GM12865 (cell line): ENCODE results near the gene MACROD1.

Experiments
- DNase-seq: peaks from one replicate; pipeline ENCODE4 v3.0.0; 2010; ENCODE audit warnings: low read depth
- H3K4me3 ChIP-seq: 2 replicates; pipeline ENCODE4 v1.5.1; 2011; ENCODE audit warnings: mild to moderate bottlenecking, low read depth, low read length, control low read depth
- CTCF ChIP-seq: IDR thresholded peaks from 2 replicates; pipeline ENCODE4 v1.5.1; 2011; ENCODE audit warnings: low read length, control low read depth, low read depth, inconsistent platforms; ENCODE audit not compliant: insufficient read depth; ENCODE audit errors: missing control alignments

Gene MACROD1

GRCh38 chr11:64086258-64087123, 79.4 kb downstream of the MACROD1 start:
- no peak for TF ChIP-seq CTCF
- no peak overlapping the region for H3K4me3 ChIP-seq
- no peak for DNase-seq

GRCh38 chr11:64085906-64086257, 80.0 kb downstream of the MACROD1 start:
- TF ChIP-seq CTCF = no peak
- no peak for DNase-seq

DNA sequence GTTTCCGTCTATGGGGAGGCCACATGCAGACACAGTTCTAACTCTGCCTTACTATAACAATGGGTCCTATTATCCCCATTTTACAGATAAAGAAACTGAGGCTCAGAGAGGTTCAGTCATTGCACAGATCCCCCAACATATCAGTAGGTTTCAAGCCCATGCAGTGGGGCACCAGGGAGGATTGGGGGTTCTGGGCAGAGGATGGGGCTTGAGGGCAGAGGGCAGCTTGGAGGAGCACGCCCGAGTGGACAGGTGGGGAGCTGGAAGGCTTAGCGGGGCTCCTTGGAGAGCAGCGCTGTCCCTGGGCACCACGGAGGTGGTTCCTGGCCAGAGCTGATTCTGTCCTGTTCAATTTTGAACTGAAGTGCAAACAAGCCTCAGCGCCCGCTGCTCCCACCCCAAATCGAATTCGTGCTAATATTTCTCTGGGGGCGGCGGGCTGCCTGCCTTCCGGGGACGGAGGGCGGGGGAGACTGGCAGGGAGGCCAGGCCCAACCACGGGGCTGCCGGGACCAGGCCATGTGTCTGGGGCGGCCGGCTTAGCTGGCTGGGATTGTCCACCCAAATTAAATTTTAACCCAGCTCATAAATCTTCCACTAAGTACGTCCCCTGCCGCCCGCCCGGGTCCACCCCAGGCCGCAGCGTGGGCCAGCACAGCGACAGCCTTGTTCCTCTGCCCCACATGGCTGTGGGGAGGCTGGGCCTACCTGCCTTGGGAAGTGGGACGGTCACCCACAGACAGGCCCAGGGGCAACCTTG, 80.8 kb downstream of the MACROD1 start:
- H3K4me3 ChIP-seq = no peak overlapping the region
- no peak for TF ChIP-seq CTCF
- DNase-seq = no peak

More at GRCh38 chr11:64085906-64086257, 80.0 kb downstream of the MACROD1 start:
- no peak overlapping the region for H3K4me3 ChIP-seq

GRCh38 chr11:64084146-64084950, 81.6 kb downstream of the MACROD1 start:
- no peak for DNase-seq
- TF ChIP-seq CTCF = no peak
- H3K4me3 ChIP-seq = no peak overlapping the region

GRCh38 chr11:64083398-64084080, 82.4 kb downstream of the MACROD1 start:
- no peak for TF ChIP-seq CTCF
- no peak for DNase-seq

GRCh38 chr11:64081745-64082442, 84.0 kb downstream of the MACROD1 start:
- H3K4me3 ChIP-seq = no peak overlapping the region
- no peak for TF ChIP-seq CTCF
- no peak for DNase-seq

More at GRCh38 chr11:64083398-64084080, 82.4 kb downstream of the MACROD1 start:
- no peak overlapping the region for H3K4me3 ChIP-seq
